Trophoblast cell (in vitro differentiated cells and primary cell): ENCODE results near the gene ACTR8.

Experiments
- DNase-seq, 2 donors: peaks; one replicate each; pipeline ENCODE4 v3.0.0-alpha.2; 2016
- H2AFZ ChIP-seq: 2 replicates; pipeline ENCODE4 v1.6.1; 2013; ENCODE audit warnings: low read length, moderate library complexity, mild to moderate bottlenecking; ENCODE audit not compliant: insufficient read depth, poor library complexity
- H2AK5ac ChIP-seq: 2 replicates; pipeline ENCODE4 v1.6.1; 2013; ENCODE audit warnings: mild to moderate bottlenecking, low read length
- H2BK120ac ChIP-seq: 2 replicates; pipeline ENCODE4 v1.6.1; 2013; ENCODE audit warnings: low read length, mild to moderate bottlenecking, moderate library complexity; ENCODE audit not compliant: insufficient read depth, poor library complexity
- H2BK12ac ChIP-seq: 2 replicates; pipeline ENCODE4 v1.6.1; 2013; ENCODE audit warnings: mild to moderate bottlenecking, low read length, moderate library complexity
- H2BK5ac ChIP-seq: 2 replicates; pipeline ENCODE4 v1.6.1; 2013; ENCODE audit warnings: low read length, low read depth, moderate library complexity, mild to moderate bottlenecking; ENCODE audit not compliant: poor library complexity
- H3K14ac ChIP-seq: 2 replicates; pipeline ENCODE4 v1.6.1; 2013; ENCODE audit warnings: mild to moderate bottlenecking, low read length
- H3K18ac ChIP-seq: 2 replicates; pipeline ENCODE4 v1.6.1; 2013; ENCODE audit warnings: mild to moderate bottlenecking, low read length
- H3K23ac ChIP-seq: 2 replicates; pipeline ENCODE4 v1.6.1; 2013; ENCODE audit warnings: low read length
- H3K27ac ChIP-seq: 2 replicates; pipeline ENCODE4 v1.5.1; 2013; ENCODE audit warnings: low read depth, mild to moderate bottlenecking, inconsistent platforms, low read length, moderate library complexity
- H3K27me3 ChIP-seq: 2 replicates; pipeline ENCODE4 v1.6.1; 2013; ENCODE audit warnings: inconsistent platforms, mild to moderate bottlenecking, low read length, moderate library complexity; ENCODE audit not compliant: insufficient read depth
- H3K36me3 ChIP-seq, 2 experiments: 1 replicate in 1 of 2; 2 replicates in 1 of 2; pipeline ENCODE4 v1.6.1; 2013; ENCODE audit warnings: low read length in 2 of 2, mild to moderate bottlenecking in 2 of 2, moderate library complexity in 1 of 2; ENCODE audit not compliant: insufficient read depth in 2 of 2, control insufficient read depth in 1 of 2
- H3K4ac ChIP-seq: 2 replicates; pipeline ENCODE4 v1.6.1; 2013; ENCODE audit warnings: low read depth, mild to moderate bottlenecking, low read length, moderate library complexity
- H3K4me1 ChIP-seq, 2 experiments: 1 replicate in 1 of 2; 2 replicates in 1 of 2; pipeline ENCODE4 v1.6.1; 2013; ENCODE audit warnings: low read length in 2 of 2, mild to moderate bottlenecking in 2 of 2, moderate library complexity in 1 of 2; ENCODE audit not compliant: insufficient read depth in 2 of 2, control insufficient read depth in 1 of 2
- H3K4me2 ChIP-seq: 2 replicates; pipeline ENCODE4 v1.6.1; 2013; ENCODE audit warnings: inconsistent platforms, mild to moderate bottlenecking, low read length, moderate library complexity
- H3K4me3 ChIP-seq: 2 replicates; pipeline ENCODE4 v1.5.1; 2013; ENCODE audit warnings: mild to moderate bottlenecking, low read depth, low read length, inconsistent platforms
- H3K79me1 ChIP-seq: one replicate; pipeline ENCODE4 v1.6.1; 2013; ENCODE audit warnings: low read length
- H3K79me2 ChIP-seq: 2 replicates; pipeline ENCODE4 v1.6.1; 2013; ENCODE audit warnings: low read length, mild to moderate bottlenecking; ENCODE audit not compliant: control insufficient read depth, insufficient read depth, poor library complexity
- H3K9ac ChIP-seq: 2 replicates; pipeline ENCODE4 v1.6.1; 2013; ENCODE audit warnings: mild to moderate bottlenecking, low read length
- H3K9me3 ChIP-seq: 2 replicates; pipeline ENCODE4 v1.6.1; 2013; ENCODE audit warnings: low read depth, mild to moderate bottlenecking, control low read depth, inconsistent platforms, low read length; ENCODE audit not compliant: insufficient read depth
- H4K12ac ChIP-seq: 2 replicates; pipeline ENCODE4 v1.6.1; 2013; ENCODE audit warnings: low read depth, mild to moderate bottlenecking, low read length, moderate library complexity
- H4K8ac ChIP-seq: 2 replicates; pipeline ENCODE4 v1.6.1; 2013; ENCODE audit warnings: low read depth, mild to moderate bottlenecking, low read length, moderate library complexity
- H4K91ac ChIP-seq: one replicate; pipeline ENCODE4 v1.6.1; 2013; ENCODE audit warnings: low read depth, mild to moderate bottlenecking, low read length, moderate library complexity
- WGBS: extraction: QIAGEN DNeasy Blood & Tissue Kit; methylation state at CpG from one replicate; pipeline ENCODE4 v1.1.7; 2013; ENCODE audit warnings: missing lambda C conversion rate; ENCODE audit not compliant: insufficient read length, insufficient coverage; ENCODE audit errors: extremely low coverage; 5-methylcytosine and 5-hydroxymethylcytosine counted together

ACTR8 gene

GRCh38 chr3:53862241-53862640 lies 19.7 kb downstream of the ACTR8 start:
- WGBS, result no CpG with 5 or more reads among the region's 3 CpGs
- Histone ChIP-seq H3K27ac (no peak overlapping the region), H4K91ac (no peak overlapping the region), H3K4me1 (no peaks in the 10 kb centered on the region), H3K79me2 (no peaks in the 10 kb centered on the region), H3K4me3 (no peak overlapping the region), H3K4ac (no peak overlapping the region), H2BK120ac (no peak overlapping the region), H3K27me3 (no peaks in the 10 kb centered on the region), H3K79me1 (no peaks in the 10 kb centered on the region), H3K4me2 (no peak overlapping the region), H2BK5ac (no peak overlapping the region), H2AK5ac (no peak overlapping the region), H3K23ac (no peak overlapping the region), H2BK12ac (no peak overlapping the region), H3K14ac (no peak overlapping the region), H3K9ac (no peak overlapping the region), H3K9me3 (no peaks in the 10 kb centered on the region), H3K36me3 (peaks cover 8 to 14% of the 10 kb centered on the region in 2 experiments), H4K12ac (no peak overlapping the region), H2AFZ (no peak overlapping the region), H4K8ac (no peak overlapping the region), H3K18ac (no peak overlapping the region)
- DNase-seq, result no peak

- no peak overlapping the region for H3K14ac ChIP-seq
- H3K18ac ChIP-seq, result no peak overlapping the region
Observed at GRCh38 chr3:53860196-53860595, 21.8 kb downstream of the ACTR8 start.

DNA sequence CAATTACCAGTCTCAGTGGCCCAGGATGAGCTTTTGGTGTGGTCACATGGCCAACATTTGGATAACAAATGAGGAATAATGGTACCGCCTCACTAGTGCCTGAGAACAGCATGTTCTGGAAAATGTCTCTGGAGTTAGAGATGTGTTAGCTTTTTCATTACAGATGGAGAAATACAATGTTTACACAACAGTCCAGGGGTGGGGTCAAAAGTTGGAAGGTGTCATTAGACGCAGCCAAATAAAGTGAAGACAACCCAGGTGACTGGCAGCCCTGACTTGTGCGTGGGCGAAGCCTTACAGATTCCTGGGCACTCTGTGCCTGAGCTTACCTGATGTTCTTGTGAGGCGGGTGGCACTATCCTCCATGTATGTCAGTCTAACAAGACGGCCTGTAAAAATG lies 22.8 kb downstream of the ACTR8 start:
- Histone ChIP-seq H2AFZ (no peak overlapping the region), H4K91ac (no peak overlapping the region), H3K4me3 (no peak overlapping the region), H2BK120ac (no peak overlapping the region), H4K12ac (no peak overlapping the region), H4K8ac (no peak overlapping the region), H3K18ac (no peak overlapping the region), H2AK5ac (no peak overlapping the region), H3K36me3 (peaks cover 2 to 6% of the 10 kb centered on the region in 2 experiments), H3K9me3 (no peaks in the 10 kb centered on the region), H2BK12ac (no peak overlapping the region), H3K27ac (no peak overlapping the region), H3K79me1 (no peaks in the 10 kb centered on the region), H3K14ac (no peak overlapping the region), H3K23ac (no peak overlapping the region), H3K4me2 (no peak overlapping the region), H3K9ac (no peak overlapping the region), H3K4ac (no peak overlapping the region), H3K79me2 (no peaks in the 10 kb centered on the region), H3K27me3 (no peaks in the 10 kb centered on the region), H2BK5ac (no peak overlapping the region), H3K4me1 (no peaks in the 10 kb centered on the region)
- no peak for DNase-seq
- no CpG with 5 or more reads among the region's 6 CpGs for whole genome bisulfite sequencing

More at GRCh38 chr3:53860196-53860595, 21.8 kb downstream of the ACTR8 start:
- H3K4ac ChIP-seq, result no peak overlapping the region
- no peaks in the 10 kb centered on the region for H3K79me1 ChIP-seq
- H3K36me3 ChIP-seq, result peaks cover 6 to 11% of the 10 kb centered on the region in 2 experiments
- DNase-seq, result no peak
- H3K4me1 ChIP-seq, result no peaks in the 10 kb centered on the region
- H4K12ac ChIP-seq, result no peak overlapping the region
- WGBS, result no CpG with 5 or more reads among the region's 4 CpGs
- H2BK5ac ChIP-seq, result no peak overlapping the region
- no peaks in the 10 kb centered on the region for H3K9me3 ChIP-seq
- H3K79me2 ChIP-seq, result no peaks in the 10 kb centered on the region
- no peaks in the 10 kb centered on the region for H3K27me3 ChIP-seq
- H2AFZ ChIP-seq, result no peak overlapping the region
- H3K4me3 ChIP-seq, result no peak overlapping the region
- H2BK12ac ChIP-seq, result no peak overlapping the region
- no peak overlapping the region for H3K4me2 ChIP-seq
- H2AK5ac ChIP-seq, result no peak overlapping the region
- H4K8ac ChIP-seq, result no peak overlapping the region
- no peak overlapping the region for H2BK120ac ChIP-seq
- no peak overlapping the region for H3K9ac ChIP-seq
- no peak overlapping the region for H3K23ac ChIP-seq
- no peak overlapping the region for H3K27ac ChIP-seq
- no peak overlapping the region for H4K91ac ChIP-seq

GRCh38 chr3:53858096-53858741 lies 23.7 kb downstream of the ACTR8 start:
- Histone ChIP-seq H3K79me1 (no peaks in the 10 kb centered on the region), H3K4ac (no peak overlapping the region), H3K79me2 (no peaks in the 10 kb centered on the region), H3K27me3 (no peaks in the 10 kb centered on the region), H4K91ac (no peak overlapping the region), H3K27ac (no peak overlapping the region), H3K9me3 (no peaks in the 10 kb centered on the region), H4K8ac (no peak overlapping the region), H2AK5ac (no peak overlapping the region), H2BK5ac (no peak overlapping the region), H2BK12ac (no peak overlapping the region), H3K14ac (no peak overlapping the region), H4K12ac (no peak overlapping the region), H3K36me3 (peaks cover 0 to 3% of the 10 kb centered on the region in 2 experiments), H3K4me2 (no peak overlapping the region), H3K4me1 (no peaks in the 10 kb centered on the region), H3K9ac (no peak overlapping the region), H3K4me3 (no peak overlapping the region), H2BK120ac (no peak overlapping the region), H3K23ac (no peak overlapping the region), H2AFZ (no peak overlapping the region), H3K18ac (no peak overlapping the region)
- WGBS, result no CpG with 5 or more reads among the region's 7 CpGs
- no peak for DNase-seq
